ENCODE measurements around the gene CERK. TPM values are rescaled to one million over a fixed set of nuclear protein-coding genes. Genes with fewer than 3 reads are reported as not detected.

The CERK gene
- total RNA-seq, 2 donors from 2014 or later = 54.9 to 57.6 TPM

- Mint-ChIP-seq H3K36me3 (ENCODE audit: low read depth) (peaks cover 14% of the 10 kb centered on the region), H3K27me3 (ENCODE audit: insufficient read depth) (no peaks in the 10 kb centered on the region), H3K4me1 (peaks cover 8% of the 10 kb centered on the region), H3K4me3 (no peak overlapping the region), H3K9me3 (peaks cover 33% of the 10 kb centered on the region), H3K27ac (no peak overlapping the region)
- Histone ChIP-seq H3K27me3 (ENCODE audit: control insufficient read depth, insufficient read depth, low read length, poor library complexity, severe bottlenecking) (no peaks in the 10 kb centered on the region), H3K27ac (ENCODE audit: low read depth, low read length) (no peak overlapping the region), H3K36me3 (ENCODE audit: control insufficient read depth, insufficient read depth, low read length) (peaks cover 16% of the 10 kb centered on the region), H3K4me1 (ENCODE audit: control insufficient read depth, insufficient read depth, low read length) (peaks cover 3% of the 10 kb centered on the region), H3K4me3 (ENCODE audit: low read length) (no peak overlapping the region), H3K9me3 (ENCODE audit: control insufficient read depth, low read length) (peaks cover 29% of the 10 kb centered on the region), H3K9ac (ENCODE audit: extremely low read depth, low read length, poor library complexity, severe bottlenecking) (no peak overlapping the region)
- no peak for DNase-seq
- WGBS, 2 experiments (ENCODE audit: insufficient coverage in 1 of 2, insufficient read length in 1 of 2) = 83 to 100% methylated on average over 1 to 2 of the region's 2 CpGs
- TF ChIP-seq CTCF (conservative IDR thresholded peaks at IDR 0.05) = no peak
These were observed 17.5 kb upstream of the CERK start for GRCh38 chr22:46755525-46755924.

- WGBS, 2 experiments (ENCODE audit: insufficient coverage in 1 of 2, insufficient read length in 1 of 2) = 88 to 98% methylated on average over 4 to 5 of the region's 6 CpGs
- Mint-ChIP-seq H3K9me3 (peaks cover 33% of the 10 kb centered on the region), H3K36me3 (ENCODE audit: low read depth) (peaks cover 14% of the 10 kb centered on the region), H3K4me3 (no peak overlapping the region), H3K27ac (no peak overlapping the region), H3K4me1 (peaks cover 8% of the 10 kb centered on the region), H3K27me3 (ENCODE audit: insufficient read depth) (no peaks in the 10 kb centered on the region)
- TF ChIP-seq CTCF (conservative IDR thresholded peaks at IDR 0.05) = no peak
- Histone ChIP-seq H3K4me1 (ENCODE audit: control insufficient read depth, insufficient read depth, low read length) (peaks cover 3% of the 10 kb centered on the region), H3K36me3 (ENCODE audit: control insufficient read depth, insufficient read depth, low read length) (peaks cover 9% of the 10 kb centered on the region), H3K27me3 (ENCODE audit: control insufficient read depth, insufficient read depth, low read length, poor library complexity, severe bottlenecking) (no peaks in the 10 kb centered on the region), H3K9ac (ENCODE audit: extremely low read depth, low read length, poor library complexity, severe bottlenecking) (no peak overlapping the region), H3K4me3 (ENCODE audit: low read length) (no peak overlapping the region), H3K9me3 (ENCODE audit: control insufficient read depth, low read length) (peaks cover 29% of the 10 kb centered on the region), H3K27ac (ENCODE audit: low read depth, low read length) (no peak overlapping the region)
- DNase-seq = no peak
These were observed 16.8 kb upstream of the CERK start for GRCh38 chr22:46754826-46755225.

GRCh38 chr22:46754110-46754799 is 16.2 kb upstream of the CERK start:
- Mint-ChIP-seq H3K36me3 (ENCODE audit: low read depth) (peaks cover 14% of the 10 kb centered on the region), H3K4me3 (no peak overlapping the region), H3K9me3 (peaks cover 33% of the 10 kb centered on the region), H3K27me3 (ENCODE audit: insufficient read depth) (peaks cover 2% of the 10 kb centered on the region), H3K4me1 (peaks cover 8% of the 10 kb centered on the region), H3K27ac (no peak overlapping the region)
- TF ChIP-seq CTCF (conservative IDR thresholded peaks at IDR 0.05) = no peak
- H3K27me3 ChIP-seq (ENCODE audit: control insufficient read depth, insufficient read depth, low read length, poor library complexity, severe bottlenecking) = no peaks in the 10 kb centered on the region
- H3K4me3 ChIP-seq (ENCODE audit: low read length) = no peak overlapping the region
- H3K36me3 ChIP-seq (ENCODE audit: control insufficient read depth, insufficient read depth, low read length) = peaks cover 5% of the 10 kb centered on the region
- H3K9ac ChIP-seq (ENCODE audit: extremely low read depth, low read length, poor library complexity, severe bottlenecking) = no peak overlapping the region
- H3K4me1 ChIP-seq (ENCODE audit: control insufficient read depth, insufficient read depth, low read length) = peaks cover 3% of the 10 kb centered on the region
- no peak for DNase-seq
- H3K9me3 ChIP-seq (ENCODE audit: control insufficient read depth, low read length) = peaks cover 29% of the 10 kb centered on the region
- WGBS, 2 experiments (ENCODE audit: insufficient coverage in 1 of 2, insufficient read length in 1 of 2) = 82 to 84% methylated on average over 9 to 14 of the region's 14 CpGs
- H3K27ac ChIP-seq (ENCODE audit: low read depth, low read length) = no peak overlapping the region

Measured in endodermal cell (in vitro differentiated cells).